Right lobe of liver (tissue), 4 donors: ENCODE data around the gene GPR183.

Source experiments
- POLR2A ChIP-seq: fragments of 450-650 bp; IDR thresholded peaks from one replicate; pipeline ENCODE4 v1.6.1; 2017; ENCODE audit warnings: antibody characterized with exemption, mild to moderate bottlenecking
- TF ChIP-seq, protein P1 (sequence below), 4 donors: fragments of 200-600 bp in 3 of 4; fragments of 450-650 bp in 1 of 4; IDR thresholded peaks; one replicate each; pipeline versions ENCODE4 v1.5.1 to v1.8.0; 2016 to 2022; ENCODE audit warnings: antibody characterized with exemption in 4 of 4, mild to moderate bottlenecking in 2 of 4
- donor health status: DM: no; HTN: no; CAD: no.
- donor health status: DM: no; HTN: no; CAD: no.
- donor health status: DM: no; HTN: yes; CAD: no.

DNA sequence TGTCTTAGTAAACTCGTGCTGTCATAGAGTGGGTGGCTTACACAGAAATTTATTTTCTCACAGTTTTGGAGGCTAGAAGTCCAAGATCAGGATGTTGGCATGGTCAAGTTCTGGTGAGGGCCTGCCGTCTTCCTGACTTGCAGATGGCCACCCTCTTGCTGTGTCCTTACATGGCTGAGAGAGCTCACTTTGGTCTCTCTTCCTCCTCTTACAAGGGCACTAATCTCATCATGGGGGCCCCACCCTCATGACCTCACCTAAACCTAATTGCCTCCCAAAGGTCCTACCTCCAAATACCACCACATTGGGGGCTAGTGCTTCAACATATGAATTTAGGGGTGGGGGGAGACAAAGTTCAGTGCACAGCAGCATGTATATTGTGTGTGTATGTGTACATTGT, 34.7 kb downstream of the GPR183 start:
- TF ChIP-seq, protein P1, sequence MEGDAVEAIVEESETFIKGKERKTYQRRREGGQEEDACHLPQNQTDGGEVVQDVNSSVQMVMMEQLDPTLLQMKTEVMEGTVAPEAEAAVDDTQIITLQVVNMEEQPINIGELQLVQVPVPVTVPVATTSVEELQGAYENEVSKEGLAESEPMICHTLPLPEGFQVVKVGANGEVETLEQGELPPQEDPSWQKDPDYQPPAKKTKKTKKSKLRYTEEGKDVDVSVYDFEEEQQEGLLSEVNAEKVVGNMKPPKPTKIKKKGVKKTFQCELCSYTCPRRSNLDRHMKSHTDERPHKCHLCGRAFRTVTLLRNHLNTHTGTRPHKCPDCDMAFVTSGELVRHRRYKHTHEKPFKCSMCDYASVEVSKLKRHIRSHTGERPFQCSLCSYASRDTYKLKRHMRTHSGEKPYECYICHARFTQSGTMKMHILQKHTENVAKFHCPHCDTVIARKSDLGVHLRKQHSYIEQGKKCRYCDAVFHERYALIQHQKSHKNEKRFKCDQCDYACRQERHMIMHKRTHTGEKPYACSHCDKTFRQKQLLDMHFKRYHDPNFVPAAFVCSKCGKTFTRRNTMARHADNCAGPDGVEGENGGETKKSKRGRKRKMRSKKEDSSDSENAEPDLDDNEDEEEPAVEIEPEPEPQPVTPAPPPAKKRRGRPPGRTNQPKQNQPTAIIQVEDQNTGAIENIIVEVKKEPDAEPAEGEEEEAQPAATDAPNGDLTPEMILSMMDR (IDR thresholded peaks at IDR 0.05), result no peak
- no peak for TF ChIP-seq POLR2A
